ENCODE data around the gene PTPRG.

The PTPRG gene

GRCh38 chr3:62128681-62129080 lies 567.3 kb downstream of the PTPRG start:
- TF ChIP-seq EGR1 (IDR thresholded peaks at IDR 0.05) (no peak), TCF12 (IDR thresholded peaks at IDR 0.05; ENCODE audit: low read depth) (no peak), TAF1 (IDR thresholded peaks at IDR 0.05; ENCODE audit: low read depth) (no peak), CREB1 (IDR thresholded peaks at IDR 0.05; ENCODE audit: low read depth) (no peak)

- TF ChIP-seq NFIC (IDR thresholded peaks at IDR 0.05) (no peak), FOXM1 (IDR thresholded peaks at IDR 0.05; ENCODE audit: borderline replicate concordance, low read depth) (no peak), TCF12 (IDR thresholded peaks at IDR 0.05; ENCODE audit: low read depth) (no peak), RAD21 (IDR thresholded peaks at IDR 0.05; ENCODE audit: low read depth) (no peak), EP300 (IDR thresholded peaks at IDR 0.05; ENCODE audit: borderline replicate concordance) (no peak), CEBPB (IDR thresholded peaks at IDR 0.05) (no peak), EGR1 (IDR thresholded peaks at IDR 0.05) (no peak), TEAD4 (IDR thresholded peaks at IDR 0.05) (no peak), USF1 (IDR thresholded peaks at IDR 0.05) (no peak), MAX (IDR thresholded peaks at IDR 0.05) (no peak), ZBTB7A (IDR thresholded peaks at IDR 0.05; ENCODE audit: low read depth) (no peak), CREB1 (IDR thresholded peaks at IDR 0.05; ENCODE audit: low read depth) (no peak), TAF1 (IDR thresholded peaks at IDR 0.05; ENCODE audit: low read depth) (no peak)
These were observed 569.7 kb downstream of the PTPRG start for GRCh38 chr3:62131050-62131449.

GRCh38 chr3:62131620-62132019 lies 570.2 kb downstream of the PTPRG start:
- peak; percentile 49; the same call in 1 of the 2 replicates for TF ChIP-seq RAD21 (IDR thresholded peaks at IDR 0.05; ENCODE audit: low read depth)
- no peak for TF ChIP-seq CREB1 (IDR thresholded peaks at IDR 0.05; ENCODE audit: low read depth)
- no peak for TF ChIP-seq TAF1 (IDR thresholded peaks at IDR 0.05; ENCODE audit: low read depth)

GRCh38 chr3:62132027-62132602 lies 570.7 kb downstream of the PTPRG start:
- TF ChIP-seq ZBTB7A (IDR thresholded peaks at IDR 0.05; ENCODE audit: low read depth) (no peak), TAF1 (IDR thresholded peaks at IDR 0.05; ENCODE audit: low read depth) (no peak), TCF12 (IDR thresholded peaks at IDR 0.05; ENCODE audit: low read depth) (no peak), EP300 (IDR thresholded peaks at IDR 0.05; ENCODE audit: borderline replicate concordance) (no peak), CREB1 (IDR thresholded peaks at IDR 0.05; ENCODE audit: low read depth) (no peak), MAX (IDR thresholded peaks at IDR 0.05) (no peak), NFIC (IDR thresholded peaks at IDR 0.05) (no peak), EGR1 (IDR thresholded peaks at IDR 0.05) (no peak), FOXM1 (IDR thresholded peaks at IDR 0.05; ENCODE audit: borderline replicate concordance, low read depth) (no peak), CEBPB (IDR thresholded peaks at IDR 0.05) (no peak), TEAD4 (IDR thresholded peaks at IDR 0.05) (no peak), REST (IDR thresholded peaks at IDR 0.05; ENCODE audit: low read depth) (no peak), USF1 (IDR thresholded peaks at IDR 0.05) (no peak), RAD21 (IDR thresholded peaks at IDR 0.05; ENCODE audit: low read depth) (no peak), YY1 (IDR thresholded peaks at IDR 0.05; ENCODE audit: low read depth) (no peak)

- TF ChIP-seq YY1 (IDR thresholded peaks at IDR 0.05; ENCODE audit: low read depth), result no peak
- no peak for TF ChIP-seq TEAD4 (IDR thresholded peaks at IDR 0.05)
These were observed 571.6 kb downstream of the PTPRG start for GRCh38 chr3:62133015-62133414.

- no peak for TF ChIP-seq CREB1 (IDR thresholded peaks at IDR 0.05; ENCODE audit: low read depth)
- no peak for TF ChIP-seq FOXM1 (IDR thresholded peaks at IDR 0.05; ENCODE audit: borderline replicate concordance, low read depth)
- TF ChIP-seq EGR1 (IDR thresholded peaks at IDR 0.05), result no peak
- no peak; the same call in 1 of the 2 replicates for TF ChIP-seq MAX (IDR thresholded peaks at IDR 0.05)
- no peak for TF ChIP-seq RAD21 (IDR thresholded peaks at IDR 0.05; ENCODE audit: low read depth)
- TF ChIP-seq YY1 (IDR thresholded peaks at IDR 0.05; ENCODE audit: low read depth), result no peak
- TF ChIP-seq TAF1 (IDR thresholded peaks at IDR 0.05; ENCODE audit: low read depth), result no peak
- peak; percentile 54 for TF ChIP-seq NFIC (IDR thresholded peaks at IDR 0.05)
- TF ChIP-seq TEAD4 (IDR thresholded peaks at IDR 0.05), result peak; percentile 75
- no peak for TF ChIP-seq REST (IDR thresholded peaks at IDR 0.05; ENCODE audit: low read depth)
- TF ChIP-seq EP300 (IDR thresholded peaks at IDR 0.05; ENCODE audit: borderline replicate concordance), result no peak
- TF ChIP-seq CEBPB (IDR thresholded peaks at IDR 0.05), result no peak
- no peak for TF ChIP-seq USF1 (IDR thresholded peaks at IDR 0.05)
- no peak for TF ChIP-seq TCF12 (IDR thresholded peaks at IDR 0.05; ENCODE audit: low read depth)
- TF ChIP-seq ZBTB7A (IDR thresholded peaks at IDR 0.05; ENCODE audit: low read depth), result no peak
These were observed 572.7 kb downstream of the PTPRG start for GRCh38 chr3:62134061-62134496.
